ENCODE measurements around the gene PPP3CB.

The PPP3CB gene

DNA sequence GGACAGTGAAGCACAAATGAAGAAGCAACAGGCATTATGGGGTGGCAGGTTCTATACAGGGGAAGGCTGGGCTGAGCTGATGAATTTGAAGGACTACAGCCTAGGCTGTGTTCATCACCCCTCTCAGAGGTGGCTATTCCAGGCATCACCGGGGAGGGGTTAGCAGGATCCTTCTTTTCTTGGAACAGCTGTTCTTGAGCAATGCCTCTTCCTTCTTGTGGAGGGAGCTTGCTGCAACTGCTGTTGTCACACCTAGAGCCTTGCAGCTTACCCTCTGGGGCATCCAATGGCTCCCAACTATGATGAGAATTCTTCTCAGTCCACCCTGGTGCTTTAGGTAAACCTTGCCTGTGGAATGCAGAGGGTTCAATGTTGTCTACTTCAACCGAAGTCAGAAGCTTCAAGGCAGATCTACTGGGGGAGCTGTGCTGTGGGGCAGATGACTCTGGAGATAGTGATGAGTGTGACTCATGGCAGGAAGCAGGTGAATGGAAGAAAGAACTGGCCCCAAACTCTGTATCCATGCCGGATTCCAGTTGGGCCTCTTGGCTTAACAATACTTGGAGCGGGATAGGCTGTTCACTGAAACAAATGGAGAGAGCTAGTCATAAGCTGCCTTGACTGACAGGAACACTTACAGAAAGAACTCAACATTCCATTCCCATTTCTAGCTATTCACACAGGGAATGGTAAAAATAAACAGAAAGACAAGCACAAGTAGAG, 21.5 kb upstream of the PPP3CB start:
- Histone ChIP-seq H4K91ac (ENCODE audit: low read depth, low read length, poor library complexity) (no peak overlapping the region), H2BK15ac (ENCODE audit: low read length) (no peak overlapping the region), H3K9me3 (replicated peaks in 1 of 2; ENCODE audit: control insufficient read depth in 2 of 2, insufficient read depth in 1 of 2, low read depth in 1 of 2, low read length in 2 of 2) (no peaks in the 10 kb centered on the region), H2AK5ac (ENCODE audit: low read depth, low read length) (no peak overlapping the region), H3K23ac (ENCODE audit: low read depth, low read length, poor library complexity) (no peak overlapping the region), H3K4ac (ENCODE audit: low read length) (no peak overlapping the region), H2BK12ac (ENCODE audit: low read length) (no peak overlapping the region), H4K8ac (ENCODE audit: low read depth, low read length) (no peak overlapping the region), H3K79me1 (ENCODE audit: low read depth, low read length) (no peaks in the 10 kb centered on the region), H2BK120ac (ENCODE audit: low read depth, low read length) (no peak overlapping the region), H3K36me3 (replicated peaks in 1 of 2; ENCODE audit: control insufficient read depth in 2 of 2, insufficient read depth in 2 of 2, low read length in 2 of 2) (peaks cover 52 to 95% of the 10 kb centered on the region in 2 donors), H2AFZ (ENCODE audit: low read length) (no peak overlapping the region), H3K4me3 (ENCODE audit: low read length in 2 of 2) (no peak overlapping the region), H3K14ac (ENCODE audit: low read length) (no peak overlapping the region), H3K4me2 (ENCODE audit: insufficient read depth, low read length, poor library complexity, severe bottlenecking) (no peak overlapping the region), H2BK5ac (ENCODE audit: low read length) (no peak overlapping the region), H3K9ac (ENCODE audit: low read depth, low read length, poor library complexity) (no peak overlapping the region), H3K18ac (ENCODE audit: low read length) (no peak overlapping the region), H3K4me1 (ENCODE audit: control insufficient read depth in 2 of 2, insufficient read depth in 1 of 2, low read depth in 1 of 2, low read length in 2 of 2) (no peaks in the 10 kb centered on the region), H3K27me3 (ENCODE audit: control insufficient read depth in 3 of 3, insufficient read depth in 3 of 3, low read depth in 1 of 3, low read length in 3 of 3) (no peaks in the 10 kb centered on the region), H3K27ac (replicated peaks; ENCODE audit: low read length) (no peak overlapping the region)
- no peak for DNase-seq (ENCODE audit: low spot score)
- no CpG with 5 or more reads among the region's 4 CpGs for WGBS, 2 donors (ENCODE audit: extremely low coverage in 2 of 2, insufficient read length in 2 of 2, insufficient replicate concordance in 1 of 2)

DNA sequence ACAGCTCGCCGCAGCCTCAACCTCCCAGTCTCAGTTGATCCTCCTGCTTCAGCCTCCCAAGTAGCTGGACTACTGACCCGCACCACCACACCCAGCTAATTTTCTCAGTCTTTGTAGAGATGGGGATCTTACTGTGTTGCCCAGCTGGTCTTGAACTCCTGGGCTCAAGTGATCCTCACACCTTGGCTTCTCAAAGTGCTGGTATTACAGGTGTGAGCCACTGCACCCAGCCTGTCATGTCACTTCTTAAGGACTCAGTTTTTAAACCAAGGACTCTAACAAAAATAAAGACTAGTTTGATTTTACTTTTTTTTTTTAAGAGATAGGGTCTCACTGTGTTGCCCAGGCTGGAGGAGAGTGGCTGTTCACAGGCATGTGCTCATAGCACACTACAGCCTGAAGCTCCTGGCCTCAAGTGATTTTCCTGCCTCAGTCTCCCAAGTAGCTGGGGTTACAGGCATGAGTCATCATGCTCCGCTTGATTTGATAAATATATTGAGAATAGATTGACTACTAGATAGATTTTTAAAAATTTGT, 16.5 kb upstream of the PPP3CB start:
- H2AK5ac ChIP-seq (ENCODE audit: low read depth, low read length), result no peak overlapping the region
- WGBS, 2 donors (ENCODE audit: extremely low coverage in 2 of 2, insufficient read length in 2 of 2, insufficient replicate concordance in 1 of 2), result no CpG with 5 or more reads among the region's 4 CpGs
- no peak overlapping the region for H4K8ac ChIP-seq (ENCODE audit: low read depth, low read length)
- no peak overlapping the region for H3K27ac ChIP-seq (replicated peaks; ENCODE audit: low read length)
- H3K4me2 ChIP-seq (ENCODE audit: insufficient read depth, low read length, poor library complexity, severe bottlenecking), result no peak overlapping the region
- H3K9ac ChIP-seq (ENCODE audit: low read depth, low read length, poor library complexity), result no peak overlapping the region
- no peak for DNase-seq (ENCODE audit: low spot score)
- H2AFZ ChIP-seq (ENCODE audit: low read length), result no peak overlapping the region
- H2BK5ac ChIP-seq (ENCODE audit: low read length), result no peak overlapping the region
- no peak overlapping the region for H4K91ac ChIP-seq (ENCODE audit: low read depth, low read length, poor library complexity)
- no peak overlapping the region for H2BK120ac ChIP-seq (ENCODE audit: low read depth, low read length)
- no peak overlapping the region for H3K14ac ChIP-seq (ENCODE audit: low read length)
- no peaks in the 10 kb centered on the region for H3K9me3 ChIP-seq (replicated peaks in 1 of 2; ENCODE audit: control insufficient read depth in 2 of 2, insufficient read depth in 1 of 2, low read depth in 1 of 2, low read length in 2 of 2)
- H3K79me1 ChIP-seq (ENCODE audit: low read depth, low read length), result no peaks in the 10 kb centered on the region
- peaks cover 26 to 61% of the 10 kb centered on the region in 2 donors for H3K36me3 ChIP-seq (replicated peaks in 1 of 2; ENCODE audit: control insufficient read depth in 2 of 2, insufficient read depth in 2 of 2, low read length in 2 of 2)
- no peaks in the 10 kb centered on the region for H3K4me1 ChIP-seq (ENCODE audit: control insufficient read depth in 2 of 2, insufficient read depth in 1 of 2, low read depth in 1 of 2, low read length in 2 of 2)
- H3K4ac ChIP-seq (ENCODE audit: low read length), result no peak overlapping the region
- no peak overlapping the region for H3K4me3 ChIP-seq (ENCODE audit: low read length in 2 of 2)
- H3K18ac ChIP-seq (ENCODE audit: low read length), result no peak overlapping the region
- H2BK12ac ChIP-seq (ENCODE audit: low read length), result no peak overlapping the region
- H2BK15ac ChIP-seq (ENCODE audit: low read length), result no peak overlapping the region
- no peaks in the 10 kb centered on the region for H3K27me3 ChIP-seq (ENCODE audit: control insufficient read depth in 3 of 3, insufficient read depth in 3 of 3, low read depth in 1 of 3, low read length in 3 of 3)
- H3K23ac ChIP-seq (ENCODE audit: low read depth, low read length, poor library complexity), result no peak overlapping the region

- Histone ChIP-seq H4K91ac (ENCODE audit: low read depth, low read length, poor library complexity) (no peak overlapping the region), H3K79me1 (ENCODE audit: low read depth, low read length) (no peaks in the 10 kb centered on the region), H3K4me3 (ENCODE audit: low read length in 2 of 2) (no peak overlapping the region), H2BK120ac (ENCODE audit: low read depth, low read length) (no peak overlapping the region), H2BK15ac (ENCODE audit: low read length) (no peak overlapping the region), H2AFZ (ENCODE audit: low read length) (no peak overlapping the region), H2AK5ac (ENCODE audit: low read depth, low read length) (no peak overlapping the region), H2BK12ac (ENCODE audit: low read length) (no peak overlapping the region), H3K14ac (ENCODE audit: low read length) (no peak overlapping the region), H3K9ac (ENCODE audit: low read depth, low read length, poor library complexity) (no peak overlapping the region), H3K18ac (ENCODE audit: low read length) (no peak overlapping the region), H3K27me3 (ENCODE audit: control insufficient read depth in 3 of 3, insufficient read depth in 3 of 3, low read depth in 1 of 3, low read length in 3 of 3) (no peaks in the 10 kb centered on the region), H3K9me3 (replicated peaks in 1 of 2; ENCODE audit: control insufficient read depth in 2 of 2, insufficient read depth in 1 of 2, low read depth in 1 of 2, low read length in 2 of 2) (no peaks in the 10 kb centered on the region), H3K27ac (replicated peaks; ENCODE audit: low read length) (no peak overlapping the region), H4K8ac (ENCODE audit: low read depth, low read length) (no peak overlapping the region), H3K4ac (ENCODE audit: low read length) (no peak overlapping the region), H2BK5ac (ENCODE audit: low read length) (no peak overlapping the region), H3K36me3 (replicated peaks in 1 of 2; ENCODE audit: control insufficient read depth in 2 of 2, insufficient read depth in 2 of 2, low read length in 2 of 2) (peaks cover 17 to 58% of the 10 kb centered on the region in 2 donors), H3K4me1 (ENCODE audit: control insufficient read depth in 2 of 2, insufficient read depth in 1 of 2, low read depth in 1 of 2, low read length in 2 of 2) (no peaks in the 10 kb centered on the region), H3K23ac (ENCODE audit: low read depth, low read length, poor library complexity) (no peak overlapping the region), H3K4me2 (ENCODE audit: insufficient read depth, low read length, poor library complexity, severe bottlenecking) (no peak overlapping the region)
- no peak for DNase-seq (ENCODE audit: low spot score)
- WGBS, 2 donors (ENCODE audit: extremely low coverage in 2 of 2, insufficient read length in 2 of 2, insufficient replicate concordance in 1 of 2), result no CpG with 5 or more reads among the region's 5 CpGs
Measured at GRCh38 chr10:73509695-73510094, 13.9 kb upstream of the PPP3CB start.

GRCh38 chr10:73506491-73506890, 10.7 kb upstream of the PPP3CB start:
- Histone ChIP-seq H2BK120ac (ENCODE audit: low read depth, low read length) (no peak overlapping the region), H4K91ac (ENCODE audit: low read depth, low read length, poor library complexity) (no peak overlapping the region), H2BK12ac (ENCODE audit: low read length) (no peak overlapping the region), H3K4me2 (ENCODE audit: insufficient read depth, low read length, poor library complexity, severe bottlenecking) (no peak overlapping the region), H2BK15ac (ENCODE audit: low read length) (no peak overlapping the region), H3K4ac (ENCODE audit: low read length) (no peak overlapping the region), H3K18ac (ENCODE audit: low read length) (no peak overlapping the region), H3K27ac (replicated peaks; ENCODE audit: low read length) (no peak overlapping the region), H3K4me1 (ENCODE audit: control insufficient read depth in 2 of 2, insufficient read depth in 1 of 2, low read depth in 1 of 2, low read length in 2 of 2) (no peaks in the 10 kb centered on the region), H2AK5ac (ENCODE audit: low read depth, low read length) (no peak overlapping the region), H4K8ac (ENCODE audit: low read depth, low read length) (no peak overlapping the region), H3K36me3 (replicated peaks in 1 of 2; ENCODE audit: control insufficient read depth in 2 of 2, insufficient read depth in 2 of 2, low read length in 2 of 2) (peaks cover 18 to 58% of the 10 kb centered on the region in 2 donors), H3K9ac (ENCODE audit: low read depth, low read length, poor library complexity) (no peak overlapping the region), H3K4me3 (ENCODE audit: low read length in 2 of 2) (no peak overlapping the region), H3K14ac (ENCODE audit: low read length) (no peak overlapping the region), H3K79me1 (ENCODE audit: low read depth, low read length) (no peaks in the 10 kb centered on the region), H3K27me3 (ENCODE audit: control insufficient read depth in 3 of 3, insufficient read depth in 3 of 3, low read depth in 1 of 3, low read length in 3 of 3) (no peaks in the 10 kb centered on the region), H2BK5ac (ENCODE audit: low read length) (no peak overlapping the region), H3K9me3 (replicated peaks in 1 of 2; ENCODE audit: control insufficient read depth in 2 of 2, insufficient read depth in 1 of 2, low read depth in 1 of 2, low read length in 2 of 2) (no peaks in the 10 kb centered on the region), H3K23ac (ENCODE audit: low read depth, low read length, poor library complexity) (no peak overlapping the region), H2AFZ (ENCODE audit: low read length) (no peak overlapping the region)
- no peak for DNase-seq (ENCODE audit: low spot score)
- WGBS, 2 donors (ENCODE audit: extremely low coverage in 2 of 2, insufficient read length in 2 of 2, insufficient replicate concordance in 1 of 2), result no CpG with 5 or more reads among the region's 1 CpG

Data from neuronal stem cell (in vitro differentiated cells).